ENCODE data around the gene PTPRA. TPM values are rescaled to one million over a fixed set of nuclear protein-coding genes. Genes with fewer than 3 reads are reported as not detected.

PTPRA gene
- total and polyA plus RNA-seq, 4 donors, result 8.7 to 24.3 (median 15.7) TPM

DNA sequence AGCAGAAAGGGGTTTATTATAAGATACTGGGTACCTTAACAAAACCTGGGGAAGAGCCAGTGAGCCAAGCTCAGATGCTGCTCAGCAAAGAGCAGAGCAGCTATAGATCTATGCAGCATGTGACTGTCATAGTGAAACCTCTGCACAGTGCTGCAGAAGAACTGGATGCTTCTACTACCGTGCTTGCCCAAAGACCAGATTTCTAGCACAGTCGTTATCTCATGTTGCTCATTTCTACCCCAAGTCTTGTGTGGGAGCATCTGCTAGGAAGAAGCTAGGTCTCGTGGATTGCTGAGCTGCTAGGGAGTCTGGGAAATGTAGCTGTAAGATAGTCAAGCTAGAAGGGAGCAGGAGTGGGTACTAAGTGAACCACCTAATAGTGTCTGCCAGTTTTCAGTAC is 138.5 kb downstream of the PTPRA start (continued):
- no peak for TF ChIP-seq REST (IDR thresholded peaks at IDR 0.05)
- no peak for TF ChIP-seq MAX (IDR thresholded peaks at IDR 0.05)

- TF ChIP-seq FOXA1 (IDR thresholded peaks at IDR 0.05) (no peak), REST (IDR thresholded peaks at IDR 0.05) (no peak), HNF4G (IDR thresholded peaks at IDR 0.05) (no peak), FOXA2 (IDR thresholded peaks at IDR 0.05) (no peak), RXRA (IDR thresholded peaks at IDR 0.05) (no peak), YY1 (IDR thresholded peaks at IDR 0.05) (no peak)
- TF ChIP-seq, protein P1, sequence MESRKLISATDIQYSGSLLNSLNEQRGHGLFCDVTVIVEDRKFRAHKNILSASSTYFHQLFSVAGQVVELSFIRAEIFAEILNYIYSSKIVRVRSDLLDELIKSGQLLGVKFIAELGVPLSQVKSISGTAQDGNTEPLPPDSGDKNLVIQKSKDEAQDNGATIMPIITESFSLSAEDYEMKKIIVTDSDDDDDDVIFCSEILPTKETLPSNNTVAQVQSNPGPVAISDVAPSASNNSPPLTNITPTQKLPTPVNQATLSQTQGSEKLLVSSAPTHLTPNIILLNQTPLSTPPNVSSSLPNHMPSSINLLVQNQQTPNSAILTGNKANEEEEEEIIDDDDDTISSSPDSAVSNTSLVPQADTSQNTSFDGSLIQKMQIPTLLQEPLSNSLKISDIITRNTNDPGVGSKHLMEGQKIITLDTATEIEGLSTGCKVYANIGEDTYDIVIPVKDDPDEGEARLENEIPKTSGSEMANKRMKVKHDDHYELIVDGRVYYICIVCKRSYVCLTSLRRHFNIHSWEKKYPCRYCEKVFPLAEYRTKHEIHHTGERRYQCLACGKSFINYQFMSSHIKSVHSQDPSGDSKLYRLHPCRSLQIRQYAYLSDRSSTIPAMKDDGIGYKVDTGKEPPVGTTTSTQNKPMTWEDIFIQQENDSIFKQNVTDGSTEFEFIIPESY (IDR thresholded peaks at IDR 0.05), result no peak
- WGBS, result 98% methylated on average over 5 of the region's 5 CpGs
These were observed 140.5 kb downstream of the PTPRA start for GRCh38 chr20:3013771-3014170.

DNA sequence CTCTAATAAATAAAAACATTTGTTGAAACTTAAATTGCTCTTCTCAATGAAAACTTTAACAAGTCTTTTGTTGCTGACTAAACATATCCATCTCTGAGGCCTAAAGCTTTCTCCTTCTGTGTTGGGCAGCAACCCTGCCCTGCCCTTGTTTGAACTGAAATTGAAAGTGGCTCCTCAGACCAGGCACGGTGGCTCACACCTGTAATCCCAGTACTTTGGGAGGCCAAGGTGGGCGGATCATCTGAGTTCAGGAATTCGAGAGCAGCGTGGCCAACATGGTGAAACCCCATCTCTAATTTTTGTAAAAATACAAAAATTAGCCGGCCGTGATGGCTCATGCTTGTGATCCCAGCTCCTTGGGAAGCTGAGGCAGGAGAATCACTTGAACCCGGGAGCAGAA is 140.9 kb downstream of the PTPRA start:
- Histone ChIP-seq H3K4me3 (ENCODE audit: low read depth in 1 of 3, low read length in 3 of 3) (no peak overlapping the region), H3K27me3 (ENCODE audit: control insufficient read depth in 4 of 4, insufficient read depth in 4 of 4, low read length in 3 of 4) (no peaks in the 10 kb centered on the region), H3K27ac (ENCODE audit: low read depth in 1 of 2, low read length in 2 of 2) (no peak overlapping the region), H3K9me3 (ENCODE audit: control insufficient read depth in 4 of 4, low read length in 3 of 4) (no peaks in the 10 kb centered on the region), H3K36me3 (ENCODE audit: control insufficient read depth in 4 of 4, insufficient read depth in 3 of 4, low read depth in 1 of 4, low read length in 3 of 4) (peaks cover 0 to 6% (median 1%) of the 10 kb centered on the region in 4 donors), H3K9ac (ENCODE audit: low read depth in 1 of 2, low read length in 2 of 2) (no peak overlapping the region), H3K4me1 (ENCODE audit: control insufficient read depth in 4 of 4, insufficient read depth in 4 of 4, low read length in 3 of 4) (no peaks in the 10 kb centered on the region)
- DNase-seq (ENCODE audit: low spot score), result no peak
- WGBS, result 99% methylated on average over 7 of the region's 7 CpGs
- no peak for TF ChIP-seq FOXA2 (IDR thresholded peaks at IDR 0.05)
- TF ChIP-seq YY1 (IDR thresholded peaks at IDR 0.05), result no peak
- no peak for TF ChIP-seq SP1 (IDR thresholded peaks at IDR 0.05)
- TF ChIP-seq GABPA (IDR thresholded peaks at IDR 0.05 in 1 of 2, conservative IDR thresholded peaks at IDR 0.05 in 1 of 2), result no peak
- no peak for TF ChIP-seq FOXA1 (IDR thresholded peaks at IDR 0.05)
- TF ChIP-seq REST (IDR thresholded peaks at IDR 0.05), result no peak
- TF ChIP-seq JUND (IDR thresholded peaks at IDR 0.05), result no peak
- no peak for TF ChIP-seq TAF1 (conservative IDR thresholded peaks at IDR 0.05)
- TF ChIP-seq ATF3 (IDR thresholded peaks at IDR 0.05), result no peak
- TF ChIP-seq, protein P1 (IDR thresholded peaks at IDR 0.05), result no peak
- no peak for TF ChIP-seq HNF4G (IDR thresholded peaks at IDR 0.05)

More at GRCh38 chr20:3013771-3014170, 140.5 kb downstream of the PTPRA start:
- Histone ChIP-seq H3K9me3 (ENCODE audit: control insufficient read depth in 4 of 4, low read length in 3 of 4) (no peaks in the 10 kb centered on the region), H3K36me3 (ENCODE audit: control insufficient read depth in 4 of 4, insufficient read depth in 3 of 4, low read depth in 1 of 4, low read length in 3 of 4) (peaks cover 0 to 6% (median 2%) of the 10 kb centered on the region in 4 donors), H3K27me3 (ENCODE audit: control insufficient read depth in 4 of 4, insufficient read depth in 4 of 4, low read length in 3 of 4) (no peaks in the 10 kb centered on the region), H3K4me3 (ENCODE audit: low read depth in 1 of 3, low read length in 3 of 3) (no peak overlapping the region), H3K4me1 (ENCODE audit: control insufficient read depth in 4 of 4, insufficient read depth in 4 of 4, low read length in 3 of 4) (no peaks in the 10 kb centered on the region), H3K27ac (ENCODE audit: low read depth in 1 of 2, low read length in 2 of 2) (no peak overlapping the region), H3K9ac (ENCODE audit: low read depth in 1 of 2, low read length in 2 of 2) (no peak overlapping the region)
- DNase-seq (ENCODE audit: low spot score), result no peak
